GM12878 (cell line): ENCODE results near the gene XIRP1. TPM values are rescaled to one million over a fixed set of nuclear protein-coding genes. Genes with fewer than 3 reads are reported as not detected.
A peak's percentile ranks its signal among the peaks of the same experiment; 100 is the strongest.

ENCODE experiments used
- ATAC-seq: fragments of 200-7000 bp; cut with Tn5 transposase; 3 replicates; pipeline ENCODE4 v1.9.1; 2020; ENCODE audit warnings: mild to moderate bottlenecking, moderate library complexity
- BruUV-seq: library from RNA; stranded (reverse); fragments of 400-500 nt; replicated peaks from 2 replicates; lab custom pipeline; 2021; lab: Mats Ljungman, UMichigan
- CTCF ChIA-PET: fragments of 300-600 bp; sonication (Branson Sonifier 250); formaldehyde crosslinking; extraction: SDS; loops from one replicate; lab custom pipeline; 2021; ENCODE audit warnings: inconsistent platforms; lab: Yijun Ruan, JAX
- POLR2A ChIA-PET: fragments of 350-600 bp; formaldehyde crosslinking; extraction: SDS; loops from one replicate; lab custom pipeline; 2021; ENCODE audit warnings: inconsistent platforms; lab: Charles Lee
- RAD21 ChIA-PET: fragments of 300-600 bp; sonication (Branson Sonifier 250); formaldehyde crosslinking; loops from one replicate; lab custom pipeline; 2023; ENCODE audit warnings: antibody characterized with exemption; ENCODE audit not compliant: unreplicated experiment; lab: Charles Lee
- SMC1A ChIA-PET: fragments of 300-600 bp; sonication (Branson Sonifier 250); formaldehyde crosslinking; loops from one replicate; lab custom pipeline; 2023; ENCODE audit not compliant: unreplicated experiment, uncharacterized antibody; lab: Charles Lee
- DNase-seq: peaks from one replicate; pipeline ENCODE4 v3.0.0-alpha.2; 2011; ENCODE audit warnings: low read depth, low spot score
- FAIRE-seq: peaks from 3 replicates; lab custom pipeline; 2011; peaks lifted over from hg19 to GRCh38; lab: Jason Lieb, UNC
- H2AFZ ChIP-seq: 2 replicates; pipeline ENCODE4 v1.6.0; 2011; ENCODE audit warnings: low read depth, low read length, control low read depth; ENCODE audit not compliant: control insufficient read depth
- H3K27ac ChIP-seq: 2 replicates; pipeline ENCODE4 v1.5.1; 2011; ENCODE audit warnings: control low read depth; ENCODE audit not compliant: control insufficient read depth, insufficient read depth
- H3K27me3 ChIP-seq, 2 experiments: replicated peaks in 1 of 2; 2 replicates each; pipeline versions ENCODE4 v1.6.0 to v1.6.1; 2011; ENCODE audit warnings: low read length in 1 of 2; ENCODE audit not compliant: control insufficient read depth in 2 of 2, insufficient read depth in 2 of 2
- H3K36me3 ChIP-seq, 2 experiments: 2 replicates each; pipeline ENCODE4 v1.5.1; 2011; ENCODE audit warnings: low read length in 1 of 2; ENCODE audit not compliant: control insufficient read depth in 2 of 2, insufficient read depth in 2 of 2
- H3K4me1 ChIP-seq: 2 replicates; pipeline ENCODE4 v1.6.1; 2011; ENCODE audit warnings: mild to moderate bottlenecking, low read length, moderate library complexity, mixed read lengths; ENCODE audit not compliant: control insufficient read depth, insufficient read depth
- H3K4me2 ChIP-seq: 2 replicates; pipeline ENCODE4 v1.6.0; 2011; ENCODE audit warnings: control low read depth; ENCODE audit not compliant: control insufficient read depth, insufficient read depth
- H3K4me3 ChIP-seq: fragments of 200-600 bp; sonication (generic); 2 replicates; pipeline ENCODE4 v1.5.1; 2016
- H3K79me2 ChIP-seq: 2 replicates; pipeline ENCODE4 v1.6.0; 2011; ENCODE audit warnings: low read length; ENCODE audit not compliant: control insufficient read depth, insufficient read depth
- H3K9ac ChIP-seq: 2 replicates; pipeline ENCODE4 v1.8.0; 2011; ENCODE audit warnings: low read length, control low read depth, mixed read lengths; ENCODE audit not compliant: control insufficient read depth, insufficient read depth
- H3K9me3 ChIP-seq: replicated peaks from 3 replicates; pipeline ENCODE4 v1.5.1; 2011; ENCODE audit warnings: mild to moderate bottlenecking, low read length; ENCODE audit not compliant: control insufficient read depth, insufficient read depth
- H4K20me1 ChIP-seq: 2 replicates; pipeline ENCODE4 v1.6.0; 2011; ENCODE audit not compliant: control insufficient read depth, insufficient read depth
- E2F8 ChIP-seq: fragments of 450-650 bp; IDR thresholded peaks from 2 replicates; pipeline ENCODE4 v1.6.1; 2018; ENCODE audit warnings: mild to moderate bottlenecking, low read depth, moderate library complexity; ENCODE audit not compliant: partially characterized antibody
- FOXM1 ChIP-seq: IDR thresholded peaks from 2 replicates; pipeline ENCODE4 v1.6.1; 2012; ENCODE audit warnings: low read depth, mild to moderate bottlenecking, inconsistent platforms, low read length, moderate library complexity
- HCFC1 ChIP-seq: fragments of 150-350 bp; IDR thresholded peaks from 2 replicates; pipeline ENCODE4 v1.6.1; 2014; ENCODE audit warnings: low read length
- HSF1 ChIP-seq: fragments of 150-350 bp; IDR thresholded peaks from 2 replicates; pipeline ENCODE4 v1.6.1; 2014; ENCODE audit warnings: mild to moderate bottlenecking, low read depth, low read length
- IKZF1 ChIP-seq: fragments of 450-650 bp; conservative IDR thresholded peaks from 2 replicates; pipeline ENCODE4 v1.6.1; 2017; ENCODE audit warnings: antibody characterized with exemption, mild to moderate bottlenecking
- SMAD1 ChIP-seq: fragments of 450-650 bp; IDR thresholded peaks from 2 replicates; pipeline ENCODE4 v1.6.1; 2018; ENCODE audit warnings: mild to moderate bottlenecking, low read depth; ENCODE audit not compliant: partially characterized antibody
- SREBF1 ChIP-seq: IDR thresholded peaks from 2 replicates; pipeline ENCODE4 v1.6.1; 2012; ENCODE audit warnings: mild to moderate bottlenecking, low read length
- WGBS: methylation state at CpG from one replicate; pipeline ENCODE4 v1.1.6; 2016; ENCODE audit warnings: low lambda C conversion rate; ENCODE audit not compliant: insufficient replicate concordance, insufficient coverage; ENCODE audit errors: missing lambda C conversion rate; 5-methylcytosine and 5-hydroxymethylcytosine counted together
- in situ Hi-C: fragments of 300-500 bp; cut with MboI; formaldehyde crosslinking; loops from 9 replicates; pipeline ENCODE4 v1.14.3; 2018; ENCODE audit warnings: mixed read lengths
- intact Hi-C: fragments of 100-400 bp; cut with micrococcal nuclease; formaldehyde crosslinking; loops from one replicate; pipeline ENCODE4 v1.14.2; 2022; ENCODE audit not compliant: unreplicated experiment
- polyA plus RNA-seq, 11 experiments: library from polyadenylated mRNA; depleted of rRNA in 4 of 11; unstranded in 6 of 11; stranded (reverse) in 5 of 11; fragments of >200 nt; fragmentation: Nextera tagmentation in 4 of 11; fragmentation: Illumina TruSeq in 1 of 11; extraction: Ambion mirVana in 4 of 11; extraction: Trizol in 1 of 11; gene quantifications; 1 replicate in 1 of 11; 2 replicates in 10 of 11; pipeline versions ENCODE4 v1.2.1 to v1.2.3, GENCODE V29; 2011 to 2016; ENCODE audit warnings: inconsistent platforms in 2 of 11, missing spikeins in 2 of 11, low read depth in 1 of 11
- total RNA-seq, 4 experiments: library from RNA; depleted of rRNA in 3 of 4; stranded (reverse); fragments of >200 nt in 3 of 4; fragmentation: Illumina TruSeq in 1 of 4; extraction: Trizol in 1 of 4; gene quantifications; 2 replicates each; pipeline versions ENCODE4 v1.2.1 to v1.2.3, GENCODE V29; 2013 to 2021

The XIRP1 gene
- total and polyA plus RNA-seq, 10 of the 15 experiments (the other 5 are each of a cell fraction or from before 2014, with no cell fraction given) = 0.03 to 0.38 (median 0.08) TPM; not detected in 1

- no peak for TF ChIP-seq E2F8
- no peak for TF ChIP-seq SMAD1
- TF ChIP-seq FOXM1 = no peak
- no peak for TF ChIP-seq HCFC1
- no peak for TF ChIP-seq SREBF1
Observed at GRCh38 chr3:39156421-39156820, 36.0 kb downstream of the XIRP1 start (continued).

GRCh38 chr3:39154280-39155021 is 37.9 kb downstream of the XIRP1 start:
- no peak overlapping the region for H3K9ac ChIP-seq
- ATAC-seq = no peak
- no peaks in the 10 kb centered on the region for H4K20me1 ChIP-seq
- no TSS peak for BruUV-seq
- no peak overlapping the region for H3K4me2 ChIP-seq
- 0 out of 2 replicates have a peak, but pooled peaks have one; percentile 9 for TF ChIP-seq IKZF1
- TF ChIP-seq HSF1 = no peak
- no peak for TF ChIP-seq SREBF1
- TF ChIP-seq, all 136 proteins: peak for 1
- H3K4me1 ChIP-seq = peaks cover 12% of the 10 kb centered on the region
- no peaks in the 10 kb centered on the region for H3K36me3 ChIP-seq
- CTCF ChIA-PET = interaction anchor here (1.0 kb wide), 1 partner anchor 24 kb away, joined by 3 read pairs; no protein-coding TSS in a partner anchor
- peaks cover 38% of the 10 kb centered on the region for H3K79me2 ChIP-seq
- no peak for FAIRE-seq
- H3K27ac ChIP-seq = no peak overlapping the region
- no peaks in the 10 kb centered on the region for H3K9me3 ChIP-seq
- RAD21 ChIA-PET = interaction anchor here (1.0 kb wide), 1 partner anchor 24 kb away, joined by 3 read pairs; no protein-coding TSS in a partner anchor
- intact Hi-C loops (no loop called here), in situ Hi-C loops (no loop called here)
- no peak overlapping the region for H2AFZ ChIP-seq
- no peak overlapping the region for H3K4me3 ChIP-seq
- no peak for DNase-seq
- H3K27me3 ChIP-seq = no peaks in the 10 kb centered on the region
- POLR2A ChIA-PET = no interaction called here
- SMC1A ChIA-PET = interaction anchor here (0.9 kb wide), 1 partner anchor 23 kb away, joined by 3 read pairs; no protein-coding TSS in a partner anchor
- WGBS = 84% methylated on average over 18 of the region's 18 CpGs
